ENCODE measurements around the gene HLCS. TPM values are rescaled to one million over a fixed set of nuclear protein-coding genes. Genes with fewer than 3 reads are reported as not detected.
"Not testable (repeated sequence)": the region's sequence is repeated elsewhere in the genome, so short reads cannot be mapped to it uniquely, and the experiment has no call there.

HLCS gene
- total RNA-seq, 1 experiment from 2014 or later: 12.7 TPM

DNA sequence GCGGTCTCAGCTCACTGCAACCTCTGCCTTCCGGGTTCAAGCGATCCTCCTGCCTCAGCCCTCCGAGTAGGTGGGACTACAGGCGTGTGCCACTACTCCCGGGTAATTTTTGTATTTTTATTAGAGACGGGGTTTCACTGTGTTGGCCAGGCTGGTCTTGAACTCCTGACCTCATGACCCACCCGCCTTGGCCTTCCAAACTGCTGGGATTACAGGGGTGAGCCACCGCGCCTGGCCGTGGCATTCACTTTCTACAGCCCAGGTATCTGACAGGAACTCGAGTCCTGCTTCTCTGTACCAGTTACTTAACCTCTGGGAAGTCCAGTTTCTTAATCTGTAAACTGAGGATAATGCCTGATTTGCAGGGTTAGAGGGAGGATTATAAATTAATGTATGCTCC, 36.4 kb upstream of the HLCS start:
- H2AFZ ChIP-seq (ENCODE audit: low read length); H3K27ac ChIP-seq (ENCODE audit: insufficient read length, low read depth, low read length); H3T11ph ChIP-seq (ENCODE audit: low read length); H3K4me1 Mint-ChIP-seq; DNase-seq; H3K14ac ChIP-seq (ENCODE audit: insufficient read depth, low read length); H3K4me3 Mint-ChIP-seq; H3K18ac ChIP-seq (ENCODE audit: insufficient read length, low read depth, low read length); H3K36me3 Mint-ChIP-seq (ENCODE audit: insufficient read depth in 1 of 3, low read depth in 3 of 3); H2BK5ac ChIP-seq (ENCODE audit: insufficient read length, low read length); H3K9me3 Mint-ChIP-seq; H3K79me2 ChIP-seq (ENCODE audit: insufficient read depth, low read length); H3K9ac ChIP-seq (ENCODE audit: extremely low read depth, insufficient read length, low read length); H3K4me1 ChIP-seq (ENCODE audit: insufficient read depth, low read length); H4K5ac ChIP-seq (ENCODE audit: insufficient read length, low read depth, low read length); H2BK120ac ChIP-seq (ENCODE audit: low read depth, low read length, poor library complexity, severe bottlenecking); H4K8ac ChIP-seq (replicated peaks; ENCODE audit: insufficient read length, low read depth, low read length); H2BK12ac ChIP-seq (ENCODE audit: insufficient read length, low read depth, low read length); H3K4ac ChIP-seq (ENCODE audit: low read depth, low read length); H3K9me3 ChIP-seq (ENCODE audit: control insufficient read depth, low read depth, low read length); H3K27ac Mint-ChIP-seq; H3K4me2 ChIP-seq (ENCODE audit: insufficient read depth, insufficient read length, low read length); H2BK15ac ChIP-seq (ENCODE audit: low read depth, low read length); H2AK5ac ChIP-seq (ENCODE audit: insufficient read length, low read length); H4K20me1 ChIP-seq (ENCODE audit: control insufficient read depth, insufficient read depth, insufficient read length); H4K91ac ChIP-seq (ENCODE audit: insufficient read length, low read depth, low read length); H3K23ac ChIP-seq (ENCODE audit: insufficient read length, low read depth, low read length); H3K79me1 ChIP-seq (ENCODE audit: insufficient read depth, low read depth, low read length, poor library complexity, severe bottlenecking); H3K56ac ChIP-seq (ENCODE audit: insufficient read length, low read depth, low read length); H2BK20ac ChIP-seq (ENCODE audit: low read depth, low read length, poor library complexity, severe bottlenecking); H3K27me3 ChIP-seq (ENCODE audit: insufficient read depth, low read length): not testable (repeated sequence)
- peaks cover 61% of the 10 kb centered on the region for H3K27me3 Mint-ChIP-seq (ENCODE audit: low read depth)
- WGBS (ENCODE audit: extremely low coverage, insufficient read length, low lambda C conversion rate): no CpG with 5 or more reads among the region's 12 CpGs
- H3K23me2 ChIP-seq (ENCODE audit: insufficient read length, low read depth, low read length, poor library complexity, severe bottlenecking): peaks cover 12% of the 10 kb centered on the region

All from H9 (cell line).